Measurements from ENCODE around the gene FOXL1. TPM values are rescaled to one million over a fixed set of nuclear protein-coding genes. Genes with fewer than 3 reads are reported as not detected.

The FOXL1 gene
- total and polyA plus RNA-seq, 2 of the 13 experiments (the other 11 are each of a cell fraction or from before 2014, with no cell fraction given), result not detected

GRCh38 chr16:86554917-86555703, 23.2 kb upstream of the FOXL1 start, which contains the start of gene MTHFSD (continued):
- TF ChIP-seq RNF219 (CRISPR knock-in tag; IDR thresholded peaks at IDR 0.05) (no peak), TP53 (CRISPR knock-in tag; conservative IDR thresholded peaks at IDR 0.05) (0 out of 2 replicates have a peak, but pooled peaks have one; percentile 69), ZNF350 (CRISPR knock-in tag; IDR thresholded peaks at IDR 0.05; ENCODE audit: borderline replicate concordance, low read depth) (peak; percentile 72; the same call in 1 of the 2 replicates), RAD51 (IDR thresholded peaks at IDR 0.05; ENCODE audit: borderline replicate concordance) (no peak), NFIC (IDR thresholded peaks at IDR 0.05; ENCODE audit: low read length) (no peak), KDM6A (CRISPR knock-in tag; IDR thresholded peaks at IDR 0.05; ENCODE audit: low read depth) (no peak)
- TF ChIP-seq, protein P1, sequence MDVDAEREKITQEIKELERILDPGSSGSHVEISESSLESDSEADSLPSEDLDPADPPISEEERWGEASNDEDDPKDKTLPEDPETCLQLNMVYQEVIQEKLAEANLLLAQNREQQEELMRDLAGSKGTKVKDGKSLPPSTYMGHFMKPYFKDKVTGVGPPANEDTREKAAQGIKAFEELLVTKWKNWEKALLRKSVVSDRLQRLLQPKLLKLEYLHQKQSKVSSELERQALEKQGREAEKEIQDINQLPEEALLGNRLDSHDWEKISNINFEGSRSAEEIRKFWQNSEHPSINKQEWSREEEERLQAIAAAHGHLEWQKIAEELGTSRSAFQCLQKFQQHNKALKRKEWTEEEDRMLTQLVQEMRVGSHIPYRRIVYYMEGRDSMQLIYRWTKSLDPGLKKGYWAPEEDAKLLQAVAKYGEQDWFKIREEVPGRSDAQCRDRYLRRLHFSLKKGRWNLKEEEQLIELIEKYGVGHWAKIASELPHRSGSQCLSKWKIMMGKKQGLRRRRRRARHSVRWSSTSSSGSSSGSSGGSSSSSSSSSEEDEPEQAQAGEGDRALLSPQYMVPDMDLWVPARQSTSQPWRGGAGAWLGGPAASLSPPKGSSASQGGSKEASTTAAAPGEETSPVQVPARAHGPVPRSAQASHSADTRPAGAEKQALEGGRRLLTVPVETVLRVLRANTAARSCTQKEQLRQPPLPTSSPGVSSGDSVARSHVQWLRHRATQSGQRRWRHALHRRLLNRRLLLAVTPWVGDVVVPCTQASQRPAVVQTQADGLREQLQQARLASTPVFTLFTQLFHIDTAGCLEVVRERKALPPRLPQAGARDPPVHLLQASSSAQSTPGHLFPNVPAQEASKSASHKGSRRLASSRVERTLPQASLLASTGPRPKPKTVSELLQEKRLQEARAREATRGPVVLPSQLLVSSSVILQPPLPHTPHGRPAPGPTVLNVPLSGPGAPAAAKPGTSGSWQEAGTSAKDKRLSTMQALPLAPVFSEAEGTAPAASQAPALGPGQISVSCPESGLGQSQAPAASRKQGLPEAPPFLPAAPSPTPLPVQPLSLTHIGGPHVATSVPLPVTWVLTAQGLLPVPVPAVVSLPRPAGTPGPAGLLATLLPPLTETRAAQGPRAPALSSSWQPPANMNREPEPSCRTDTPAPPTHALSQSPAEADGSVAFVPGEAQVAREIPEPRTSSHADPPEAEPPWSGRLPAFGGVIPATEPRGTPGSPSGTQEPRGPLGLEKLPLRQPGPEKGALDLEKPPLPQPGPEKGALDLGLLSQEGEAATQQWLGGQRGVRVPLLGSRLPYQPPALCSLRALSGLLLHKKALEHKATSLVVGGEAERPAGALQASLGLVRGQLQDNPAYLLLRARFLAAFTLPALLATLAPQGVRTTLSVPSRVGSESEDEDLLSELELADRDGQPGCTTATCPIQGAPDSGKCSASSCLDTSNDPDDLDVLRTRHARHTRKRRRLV (CRISPR knock-in tag; IDR thresholded peaks at IDR 0.05), result 0 out of 2 replicates have a peak, but pooled peaks have one; percentile 56
